ELF-1 (cell line): Measurements from ENCODE around the gene MDN1.
"Not testable (repeated sequence)": the region's sequence is repeated elsewhere in the genome, so short reads cannot be mapped to it uniquely, and the experiment has no call there.

Experiments
- DNase-seq: peaks from one replicate; pipeline ENCODE4 v3.0.0-alpha.2; 2016; ENCODE audit warnings: low read depth, low spot score

MDN1 gene

DNA sequence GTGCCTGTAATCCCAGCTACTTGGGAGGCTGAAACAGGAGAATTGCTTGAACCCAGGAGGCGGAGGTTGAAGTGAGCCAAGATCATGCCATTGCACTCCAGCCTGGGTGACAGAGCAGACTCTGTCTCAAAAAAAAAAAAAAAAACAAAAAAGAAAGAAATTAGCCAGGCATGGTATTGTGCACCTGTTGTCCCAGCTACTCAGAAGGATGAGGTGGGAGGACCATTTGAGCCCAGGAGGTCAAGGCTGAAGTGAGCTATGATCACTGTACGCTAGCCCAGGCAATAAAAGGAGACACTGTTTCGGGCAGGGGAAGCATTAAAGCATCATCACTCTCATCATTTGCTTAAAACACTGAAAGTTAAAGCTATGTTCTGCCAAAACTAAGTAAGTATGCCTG, 6.2 kb downstream of the MDN1 start:
- not testable (repeated sequence) for DNase-seq

GRCh38 chr6:89807581-89807980, 12.0 kb downstream of the MDN1 start:
- DNase-seq, result no peak

DNA sequence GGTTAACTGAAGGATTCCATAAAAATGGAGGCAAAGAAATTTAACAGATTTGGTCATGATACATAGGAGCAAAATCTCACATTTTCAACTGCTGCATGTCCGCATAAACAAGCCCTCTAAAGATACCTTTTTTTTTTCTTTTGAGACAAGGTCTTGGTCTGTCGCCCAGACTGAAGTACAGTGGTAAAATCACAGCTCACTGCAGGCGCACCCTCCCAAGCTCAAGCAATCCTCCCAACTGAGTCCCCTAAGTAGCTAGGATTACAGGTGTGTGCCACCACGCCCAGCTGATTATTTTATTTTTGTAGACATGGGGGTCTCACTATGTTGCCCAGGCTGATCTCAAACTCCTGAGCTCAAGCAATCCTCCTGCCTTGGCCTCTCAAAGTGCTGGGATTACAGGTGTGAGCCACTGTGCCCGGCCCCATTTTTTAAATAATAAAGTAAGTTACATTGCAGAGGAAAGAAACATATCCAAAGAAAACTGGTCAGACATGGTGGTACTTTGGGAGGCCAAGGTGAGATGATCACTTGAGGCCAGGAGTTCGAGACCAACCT, 13.7 kb downstream of the MDN1 start:
- no peak for DNase-seq

GRCh38 chr6:89803271-89803670, 16.3 kb downstream of the MDN1 start:
- DNase-seq, result no peak

- peak; percentile 29 for DNase-seq
These were observed 19.8 kb downstream of the MDN1 start for GRCh38 chr6:89799756-89800155.

DNA sequence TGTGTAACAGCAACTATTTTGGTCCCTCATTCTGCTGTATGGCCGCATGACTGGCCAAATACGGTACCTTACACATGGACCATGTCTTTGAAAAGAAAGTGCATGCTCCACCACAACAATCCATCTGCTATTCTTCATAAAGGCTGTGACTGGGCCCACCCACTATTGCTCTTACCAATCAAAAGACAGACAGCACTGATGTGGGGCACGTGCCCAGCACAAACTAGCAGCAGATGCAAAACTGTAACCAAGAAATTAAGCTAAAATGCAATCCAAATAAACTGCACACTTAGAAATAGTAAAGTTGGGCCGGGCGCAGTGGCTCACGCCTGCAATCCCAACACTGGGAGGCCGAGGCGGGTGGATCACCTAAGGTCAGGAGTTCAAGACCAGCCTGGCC, 20.5 kb downstream of the MDN1 start:
- no peak for DNase-seq

DNA sequence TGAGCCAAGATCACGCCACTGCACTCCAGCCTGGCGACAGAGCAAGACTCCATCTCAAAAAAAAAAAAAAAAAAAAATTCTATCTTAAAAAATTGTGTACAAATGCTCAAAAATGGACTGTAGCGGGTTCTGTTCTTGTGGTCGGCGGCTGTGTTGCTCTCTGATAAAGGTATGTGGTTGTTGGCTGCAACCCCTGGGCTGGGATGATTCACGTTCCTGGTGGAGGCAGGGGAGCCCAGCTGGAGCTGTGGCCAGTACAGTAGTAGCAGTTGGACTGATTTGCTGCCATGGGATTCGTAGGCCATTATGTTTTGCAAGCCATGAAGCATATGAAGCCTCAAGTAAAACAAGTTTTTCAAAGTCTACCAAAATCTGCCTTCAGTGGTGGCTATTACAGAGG, 22.3 kb downstream of the MDN1 start:
- no peak for DNase-seq

GRCh38 chr6:89794324-89794723, 25.3 kb downstream of the MDN1 start:
- no peak for DNase-seq

DNA sequence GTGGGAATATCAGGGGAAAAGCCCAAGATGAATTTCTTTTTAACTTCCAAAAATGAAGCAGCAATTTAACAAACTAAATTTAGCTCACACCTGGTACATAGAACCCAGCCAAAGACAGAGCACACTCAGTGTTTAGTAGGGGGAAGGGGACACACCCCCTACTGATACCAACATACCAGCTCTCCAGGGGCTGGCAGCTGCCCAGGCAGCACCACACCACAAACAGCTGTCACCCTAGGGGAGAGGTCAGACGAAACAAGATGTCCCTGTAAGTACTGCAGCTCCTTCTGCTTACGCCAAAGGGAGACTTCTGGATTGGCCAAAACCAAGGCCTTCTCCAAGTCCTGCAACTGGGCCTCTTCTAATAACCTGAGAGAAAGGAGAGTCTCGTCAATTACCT, 26.0 kb downstream of the MDN1 start:
- DNase-seq, result no peak

DNA sequence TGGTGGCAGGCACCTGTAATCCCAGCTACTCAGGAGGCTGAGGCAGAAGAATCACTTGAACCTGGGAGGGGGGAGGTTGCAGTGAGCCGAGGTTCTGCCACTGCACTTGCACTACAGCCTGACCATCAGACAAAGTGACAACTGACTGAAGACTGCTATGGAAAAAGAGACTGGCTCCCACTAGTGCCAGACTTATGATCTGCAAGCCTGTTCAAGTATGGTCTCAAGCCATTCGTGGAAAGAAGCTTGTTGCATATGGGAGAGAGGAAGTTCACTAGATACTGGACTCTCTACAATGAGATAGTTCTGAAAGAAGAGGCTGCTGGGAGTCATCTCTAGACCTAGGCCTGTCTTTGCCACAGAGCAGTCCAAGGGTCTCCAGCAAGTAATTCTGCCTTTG, 26.7 kb downstream of the MDN1 start:
- peak; percentile 34 for DNase-seq

- DNase-seq, result no peak
These were observed 29.2 kb downstream of the MDN1 start for GRCh38 chr6:89790403-89790802.

DNA sequence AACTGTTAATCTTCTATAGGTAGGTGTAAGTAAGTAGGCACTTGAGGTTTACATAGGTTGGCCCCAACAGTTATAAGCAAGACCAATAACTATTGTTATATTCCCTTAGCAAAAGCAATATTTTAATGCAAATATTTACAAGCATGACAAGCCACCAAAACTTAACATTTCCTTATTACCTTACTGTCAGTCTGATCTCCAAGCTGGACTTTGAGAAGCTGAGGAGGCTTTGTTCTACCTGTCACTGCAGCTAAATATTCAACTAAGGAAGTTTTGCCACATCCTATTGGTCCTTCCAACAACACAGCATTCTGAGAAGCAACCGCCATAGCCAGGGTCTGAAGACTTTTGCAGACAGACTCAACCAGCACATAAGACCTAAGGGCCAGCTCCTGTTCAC, 29.6 kb downstream of the MDN1 start:
- DNase-seq, result no peak

DNA sequence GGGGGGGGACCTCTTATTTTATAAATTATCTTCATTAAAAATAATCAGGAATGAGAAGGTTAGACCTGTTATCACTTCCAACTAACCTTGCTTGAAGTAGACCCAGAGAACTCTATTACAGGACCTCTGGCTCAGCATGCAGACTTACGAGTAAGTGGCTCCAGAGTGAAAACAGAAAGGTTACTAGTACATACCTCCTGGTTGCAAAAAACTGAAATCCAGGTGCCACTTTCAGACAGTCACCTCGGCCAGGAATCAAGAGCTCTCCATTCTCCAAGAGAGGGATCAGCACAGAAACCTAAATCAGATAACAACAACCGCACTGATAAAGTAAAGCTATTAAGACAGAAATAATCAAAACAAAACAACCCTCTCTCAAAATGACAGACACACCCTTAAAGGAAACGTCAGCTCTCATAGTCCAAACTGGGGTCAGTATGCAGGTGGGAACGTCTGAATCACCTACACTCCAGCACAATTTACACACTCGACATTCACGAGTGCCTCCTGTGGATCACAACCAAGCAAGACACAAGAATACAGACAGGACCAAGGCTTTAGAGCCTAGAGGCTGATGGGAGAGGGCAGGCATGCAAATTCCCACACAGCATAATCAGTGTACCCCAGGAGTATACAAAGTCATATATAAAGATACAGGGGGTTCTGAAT, 31.8 kb downstream of the MDN1 start:
- no peak for DNase-seq

DNA sequence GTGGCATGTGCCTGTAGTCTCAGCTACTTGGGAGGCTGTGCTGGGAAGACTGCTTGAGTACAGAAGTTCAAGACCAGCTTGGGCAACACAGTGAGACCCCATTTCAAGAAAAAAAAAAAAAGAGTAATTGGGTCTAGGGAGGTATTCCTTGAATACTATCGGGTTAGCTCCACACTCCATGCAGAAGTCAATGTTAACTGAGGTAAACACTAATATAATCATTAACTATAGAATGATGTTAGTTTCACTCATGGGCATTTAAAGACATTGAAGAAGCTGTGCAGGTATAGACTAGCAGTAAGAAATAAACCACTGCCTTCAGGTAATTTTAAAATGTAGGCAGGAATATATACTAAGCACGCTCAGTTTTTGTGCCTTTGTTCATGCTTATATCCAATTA, 32.6 kb downstream of the MDN1 start:
- DNase-seq, result no peak

GRCh38 chr6:89784838-89785237, 34.8 kb downstream of the MDN1 start:
- no peak for DNase-seq

DNA sequence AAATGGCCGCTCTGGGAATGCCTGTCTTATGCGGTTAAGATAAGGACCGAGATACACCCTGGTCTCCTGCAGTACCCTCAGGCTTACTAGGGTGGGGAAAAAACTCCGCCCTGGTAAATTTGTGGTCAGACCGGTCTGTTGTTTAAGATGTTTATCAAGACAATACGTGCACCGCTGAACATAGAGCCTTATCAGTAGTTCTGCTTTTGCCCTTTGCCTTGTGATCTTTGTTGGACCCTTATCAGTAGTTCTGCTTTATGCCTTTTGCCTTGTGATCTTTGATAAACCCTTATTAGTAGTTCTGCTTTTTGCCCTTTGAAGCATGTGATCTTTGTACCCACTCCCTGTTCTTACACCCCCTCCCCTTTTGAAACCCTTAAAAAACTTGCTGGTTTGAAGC, 36.3 kb downstream of the MDN1 start:
- peak; percentile 22 for DNase-seq

GRCh38 chr6:89782222-89782621, 37.4 kb downstream of the MDN1 start:
- DNase-seq, result no peak

GRCh38 chr6:89781070-89782034, 38.2 kb downstream of the MDN1 start:
- no peak for DNase-seq

DNA sequence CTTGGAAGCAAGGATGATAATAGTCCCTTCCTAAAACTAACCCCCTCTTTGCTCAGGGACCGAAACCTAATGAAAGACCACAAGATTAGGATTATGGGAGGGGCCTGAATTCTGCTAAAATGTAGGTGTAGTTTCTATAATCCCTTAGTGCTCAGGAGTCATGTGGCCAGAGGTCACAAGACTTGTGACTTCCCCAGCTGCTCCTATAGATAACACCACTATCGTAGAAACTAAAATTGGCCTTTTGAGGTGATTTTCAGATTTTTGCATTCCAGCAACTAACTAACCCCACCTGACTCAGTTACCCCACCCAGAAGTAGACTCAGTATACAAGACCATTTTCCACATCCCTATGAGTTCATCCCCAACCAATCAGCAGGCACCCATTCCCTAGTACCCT, 42.1 kb downstream of the MDN1 start:
- DNase-seq, result no peak

DNA sequence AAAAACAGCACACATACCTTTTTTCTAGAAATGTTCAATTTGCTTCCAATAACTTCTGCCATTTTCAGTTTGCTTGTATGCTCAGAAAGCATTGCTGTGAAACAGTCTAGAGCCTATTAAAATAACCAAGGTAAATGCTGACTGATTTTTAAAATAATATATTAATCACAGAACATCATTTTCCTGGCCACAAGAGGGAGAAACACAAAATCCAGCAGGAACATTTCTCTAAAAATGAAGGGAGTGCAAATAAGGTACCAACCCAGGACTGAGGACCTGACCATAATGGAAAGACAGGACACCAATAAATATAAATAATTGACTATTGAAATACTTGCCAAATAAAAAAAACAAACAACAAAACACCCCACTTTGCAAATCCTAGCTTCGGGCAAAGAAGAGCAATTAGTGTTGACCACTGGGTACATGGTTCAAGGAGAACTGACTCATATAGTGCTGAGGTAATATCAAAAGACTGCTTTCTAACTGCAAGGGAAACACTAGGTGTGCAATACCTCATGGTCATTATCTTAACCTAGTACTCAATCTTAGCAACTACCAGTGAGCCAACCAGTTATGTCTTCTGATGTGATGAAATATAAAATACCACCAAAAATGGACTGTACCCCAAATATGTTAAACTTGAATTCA, 42.9 kb downstream of the MDN1 start:
- DNase-seq, result no peak

- DNase-seq, result no peak
These were observed 44.4 kb downstream of the MDN1 start for GRCh38 chr6:89775150-89775549.

- DNase-seq, result no peak
These were observed 50.0 kb downstream of the MDN1 start for GRCh38 chr6:89769572-89769971.
